ENCODE measurements around the gene CPAMD8. TPM values are rescaled to one million over a fixed set of nuclear protein-coding genes. Genes with fewer than 3 reads are reported as not detected.

The CPAMD8 gene
- total RNA-seq (2014; rRNA removed) = 0.11 TPM in 1 of 2 replicates, not detected in the other
- 0.09 TPM for polyA plus RNA-seq (2012)

DNA sequence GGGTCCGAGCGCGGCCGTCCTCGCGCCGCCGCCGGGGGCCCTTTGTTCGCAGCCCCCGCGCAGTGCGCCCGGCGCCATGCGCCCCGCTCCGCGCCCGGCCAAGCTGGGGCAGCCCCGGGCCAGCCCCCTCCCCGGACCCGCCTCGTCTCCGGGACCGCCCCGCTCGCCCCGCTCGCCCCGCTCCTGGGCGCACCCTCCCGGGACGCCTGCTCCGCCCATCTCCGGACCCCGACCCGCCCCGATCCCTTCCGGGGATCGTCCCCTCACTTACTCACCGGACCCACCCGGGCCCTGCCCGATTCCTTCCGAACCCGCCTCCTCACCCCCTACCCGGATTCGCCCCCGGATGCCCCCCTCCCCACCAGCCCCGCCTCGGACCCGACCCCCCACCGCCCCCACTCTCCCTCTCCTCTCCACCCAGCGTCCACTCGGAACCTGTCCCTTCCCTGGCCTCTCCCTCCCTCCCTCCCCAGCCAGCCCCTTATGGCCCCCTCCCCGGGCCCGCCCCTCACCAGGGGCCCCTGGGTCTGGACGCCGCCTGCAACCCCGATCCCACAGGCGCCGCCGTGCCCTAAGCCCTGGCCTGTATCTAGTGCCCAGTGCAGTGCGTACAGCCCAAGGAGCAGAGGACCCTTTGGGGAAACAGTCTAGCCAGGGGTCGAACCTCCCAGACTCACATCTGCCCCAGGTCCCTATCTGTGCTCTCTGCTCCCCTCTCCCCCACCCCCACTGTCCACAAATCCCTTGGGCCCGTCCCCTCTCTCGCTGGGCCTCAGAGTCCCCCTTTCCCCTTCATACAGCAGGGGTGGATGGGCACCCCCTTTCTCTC, at the start of gene CPAMD8:
Gene CPAMD8, minus strand, starts transcription at position 105 of the 829 bp plus-strand sequence. CDS start 168 bp downstream, outside the sequence.
- DNase-seq (ENCODE audit: low read depth) = no peak

DNA sequence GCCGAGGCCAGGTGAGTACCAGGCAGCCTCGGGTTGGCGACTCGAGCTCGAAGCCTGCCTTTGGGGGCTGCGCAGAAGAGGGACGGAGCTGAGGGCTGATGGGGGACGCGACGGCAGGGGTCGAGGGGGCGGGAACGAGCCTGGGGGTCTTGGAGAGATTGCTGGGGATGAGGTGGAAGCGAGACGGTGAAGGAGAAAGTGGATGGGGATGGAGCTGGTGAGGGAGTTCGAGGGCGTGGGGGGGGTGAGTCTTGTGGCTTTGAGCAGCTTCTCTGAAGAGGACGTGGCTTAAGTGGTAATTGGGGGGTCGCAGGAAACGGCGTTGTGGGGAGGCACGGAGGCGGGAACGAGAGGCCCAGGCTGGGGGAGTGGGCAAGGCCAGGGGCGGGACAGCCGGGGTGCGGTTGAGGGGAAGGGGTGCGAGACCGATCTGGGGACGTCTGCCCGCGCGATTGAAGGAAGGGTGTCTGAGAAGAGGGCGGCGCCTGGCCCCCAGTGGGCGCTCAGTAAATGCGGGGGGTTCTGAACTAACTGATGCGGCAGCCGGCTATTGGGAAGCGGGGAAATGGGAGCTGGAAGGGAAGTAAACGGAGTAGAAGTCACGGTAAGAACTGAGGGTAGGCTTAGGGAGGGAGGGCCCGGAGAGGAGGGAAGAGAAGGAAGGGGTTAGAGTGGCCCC, 49.4 kb upstream of the CPAMD8 start:
- peak; percentile 22 for DNase-seq (ENCODE audit: low read depth)

DNA sequence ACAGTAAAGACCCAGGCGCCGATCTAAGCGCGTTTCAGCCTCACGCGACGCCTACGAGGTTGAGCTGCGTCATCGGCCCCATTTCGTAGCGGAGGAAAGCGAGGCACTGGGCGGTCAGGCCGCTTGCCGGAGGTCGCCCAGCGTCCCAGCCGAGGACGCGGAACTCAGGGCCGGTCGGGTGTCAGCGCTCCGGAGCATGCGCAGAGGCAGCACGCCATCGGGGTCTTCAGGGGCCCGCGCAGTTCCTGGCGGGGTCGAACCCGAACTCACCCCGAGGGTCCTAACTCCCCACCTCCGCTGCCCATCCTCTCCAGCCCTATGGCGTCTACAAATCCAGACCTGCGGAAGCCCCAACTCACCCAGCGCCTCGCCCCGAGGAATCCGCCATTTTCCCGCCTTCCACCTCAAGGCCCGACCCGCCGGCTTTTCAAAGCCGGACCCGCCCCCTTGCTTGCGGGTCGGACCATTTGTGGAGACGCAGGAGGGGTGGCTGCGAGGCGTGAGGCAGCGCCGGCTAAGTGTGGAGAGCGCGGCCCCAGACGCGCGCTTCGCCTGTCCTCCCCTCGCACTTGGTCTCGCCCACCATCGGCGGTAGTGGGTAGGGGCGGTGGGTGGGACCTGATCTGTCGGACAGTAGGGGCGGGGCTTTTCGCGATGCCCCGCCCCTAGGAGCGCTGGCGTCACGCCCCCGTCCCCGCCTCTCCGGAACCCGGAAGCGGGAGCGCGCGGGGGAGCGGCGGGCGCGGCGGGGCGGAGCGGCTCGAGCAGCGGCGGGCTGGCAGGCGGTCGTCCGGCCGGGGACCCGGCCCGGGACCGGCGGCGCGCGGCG, 48.6 kb upstream of the CPAMD8 start, which contains the start of the genes HAUS8 and MYO9B:
Gene HAUS8, minus strand, starts transcription at position 418 of the 829 bp plus-strand sequence. Its CDS starts 30 bp downstream, at position 388.
Gene MYO9B, plus strand, starts transcription at position 743 of the 829 bp plus-strand sequence. CDS start 25,941 bp downstream, outside the sequence.
- peak; percentile 99 for DNase-seq (ENCODE audit: low read depth)

DNA sequence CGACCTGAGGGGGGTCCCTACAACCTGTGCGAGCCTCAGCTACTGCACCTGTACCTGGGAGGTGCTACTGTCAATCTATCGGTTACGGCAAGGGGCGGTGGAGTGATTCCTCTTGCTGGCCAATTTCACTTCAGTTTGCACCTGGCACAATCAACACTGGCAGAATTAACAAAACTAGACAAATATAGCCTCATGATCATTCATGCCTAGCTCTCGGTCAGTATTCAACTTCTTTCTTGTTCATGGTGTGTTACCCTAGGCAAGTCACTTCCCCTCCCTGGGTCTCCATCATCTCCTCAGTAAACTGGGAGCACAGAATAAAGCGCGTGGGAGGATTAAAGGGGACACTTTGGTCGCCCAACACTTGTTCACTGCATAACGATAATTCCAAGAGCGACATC, 48.0 kb upstream of the CPAMD8 start:
- DNase-seq (ENCODE audit: low read depth) = no peak

DNA sequence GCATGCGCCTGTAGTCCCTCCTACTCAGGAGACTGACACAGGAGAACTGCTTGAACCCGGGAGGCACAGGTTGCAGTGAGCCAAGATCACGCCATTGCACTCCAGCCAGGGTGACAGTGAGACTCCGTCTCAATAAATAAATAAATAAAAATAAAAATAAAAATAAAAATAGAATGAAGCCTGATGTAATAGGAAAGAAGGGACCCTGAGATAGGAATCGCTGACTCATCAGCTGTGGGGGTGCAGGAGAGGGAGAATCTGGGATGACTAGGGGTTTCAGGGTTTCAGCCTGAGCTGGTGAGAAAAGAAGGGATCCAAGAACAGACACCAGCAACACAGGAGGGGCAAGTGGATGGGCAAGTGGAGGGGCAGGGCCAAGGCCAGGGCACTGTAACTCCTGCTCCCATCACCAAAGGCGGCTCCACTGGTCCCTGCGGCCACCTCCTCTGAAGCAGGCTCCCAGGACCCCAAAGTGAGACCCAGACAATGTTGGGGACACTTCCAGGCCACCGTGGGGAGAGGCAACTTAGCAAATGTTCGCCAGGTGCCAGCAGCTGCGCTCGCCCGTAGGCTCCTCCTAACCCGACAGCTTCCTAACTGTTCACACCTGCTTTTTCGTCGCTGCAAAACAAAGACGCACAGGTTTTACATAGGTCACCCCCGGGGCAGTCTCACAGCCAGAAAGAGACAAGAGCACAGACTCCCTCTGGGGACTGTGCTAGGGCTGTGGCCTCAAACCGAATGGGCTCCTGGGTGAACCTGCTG, 47.4 kb upstream of the CPAMD8 start:
- DNase-seq (ENCODE audit: low read depth) = no peak

DNA sequence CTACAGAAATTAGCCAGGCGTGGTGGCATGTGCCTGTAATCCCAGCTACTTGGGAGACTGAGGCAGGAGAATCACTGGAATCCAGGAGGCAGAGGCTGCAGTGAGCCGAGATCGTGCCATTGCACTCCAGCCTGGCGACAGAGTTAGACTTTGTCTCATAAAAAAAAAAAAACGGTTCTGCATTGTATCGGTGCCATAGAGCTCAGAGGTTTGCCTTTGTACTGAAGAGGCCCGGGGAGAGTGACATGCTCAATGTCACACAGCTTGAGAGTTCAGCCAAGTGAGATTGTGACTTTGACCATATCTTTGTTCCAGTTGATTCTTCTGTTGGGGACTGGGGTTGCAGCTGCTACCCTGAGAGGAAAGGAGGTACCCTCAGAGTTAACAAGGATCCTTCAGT, 44.3 kb upstream of the CPAMD8 start:
- no peak for DNase-seq (ENCODE audit: low read depth)

DNA sequence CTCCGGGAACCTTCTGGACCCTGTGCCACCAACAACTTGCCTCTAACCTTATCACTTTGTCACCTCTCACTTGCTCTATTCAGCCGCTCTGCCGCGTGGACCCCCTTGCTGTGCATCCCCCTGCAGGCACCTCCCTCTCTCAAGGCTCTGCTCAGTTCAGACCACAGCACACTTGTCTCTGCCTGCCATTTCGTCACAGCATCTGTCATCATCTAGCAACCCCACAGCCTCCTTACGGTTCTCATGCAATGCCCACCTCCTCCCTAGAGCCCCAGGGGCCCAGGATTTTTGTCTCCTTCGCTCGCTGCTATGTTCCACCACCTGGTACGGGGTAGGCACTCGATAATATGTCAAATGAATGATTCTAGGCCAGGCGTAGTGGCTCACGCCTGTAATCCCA, 43.8 kb upstream of the CPAMD8 start:
- DNase-seq (ENCODE audit: low read depth) = no peak

DNA sequence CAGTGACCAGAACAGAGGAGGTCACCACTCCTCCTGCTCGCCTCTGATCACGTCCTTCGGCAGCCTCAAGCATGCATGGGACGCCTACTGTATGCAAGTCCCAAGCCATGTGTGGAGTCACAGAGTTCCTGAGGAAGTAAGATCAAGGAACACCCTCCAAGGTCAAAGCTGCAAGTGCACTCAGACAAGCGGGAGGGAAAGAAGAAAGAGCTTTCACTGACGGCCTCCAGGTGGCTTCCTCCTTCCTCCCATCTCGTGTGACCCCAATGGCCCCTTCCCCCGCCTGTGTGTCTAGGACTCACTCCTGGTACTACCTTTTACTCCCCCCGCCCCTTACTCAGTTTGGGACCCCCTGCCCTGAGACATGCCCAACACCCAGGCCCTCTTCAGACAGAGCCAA, 42.6 kb upstream of the CPAMD8 start:
- no peak for DNase-seq (ENCODE audit: low read depth)

DNA sequence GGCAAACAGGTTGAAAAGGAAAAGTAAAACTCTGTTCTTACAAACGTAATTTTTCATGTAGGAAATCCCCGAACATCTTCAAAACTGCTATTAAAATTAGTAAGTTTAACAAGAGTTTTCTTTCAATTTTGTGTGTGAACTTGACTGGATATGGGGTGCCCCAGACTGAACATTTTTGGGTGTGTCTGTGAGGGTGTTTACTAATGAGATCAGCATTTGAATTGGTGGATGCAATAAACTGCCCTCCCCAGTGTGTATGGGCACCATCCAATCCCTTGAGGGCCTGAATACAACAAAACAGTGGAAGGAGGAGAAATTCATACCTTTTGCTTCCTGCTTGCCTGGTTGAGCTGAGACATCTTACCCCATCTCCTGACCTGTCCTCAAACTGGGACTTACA, 36.8 kb upstream of the CPAMD8 start:
- no peak for DNase-seq (ENCODE audit: low read depth)

DNA sequence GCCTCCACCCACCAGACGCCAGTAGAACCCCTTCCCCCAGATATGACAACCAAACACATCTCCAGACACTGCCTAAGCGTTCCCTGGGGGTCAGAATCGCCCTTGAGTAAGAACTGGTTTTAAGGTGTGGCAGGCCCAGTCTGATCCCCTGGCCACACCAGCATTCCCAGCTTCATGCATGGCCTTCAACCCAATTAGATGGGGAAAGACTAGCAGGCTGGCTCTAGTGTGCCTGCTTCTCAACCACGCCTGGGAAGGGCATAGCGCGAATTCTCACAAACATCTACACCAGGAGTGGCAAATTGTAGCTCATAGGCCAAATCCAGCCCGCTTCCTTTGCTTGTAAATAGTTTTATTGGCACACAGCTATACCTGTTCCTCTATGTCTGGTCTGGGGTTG, 35.1 kb upstream of the CPAMD8 start:
- no peak for DNase-seq (ENCODE audit: low read depth)

DNA sequence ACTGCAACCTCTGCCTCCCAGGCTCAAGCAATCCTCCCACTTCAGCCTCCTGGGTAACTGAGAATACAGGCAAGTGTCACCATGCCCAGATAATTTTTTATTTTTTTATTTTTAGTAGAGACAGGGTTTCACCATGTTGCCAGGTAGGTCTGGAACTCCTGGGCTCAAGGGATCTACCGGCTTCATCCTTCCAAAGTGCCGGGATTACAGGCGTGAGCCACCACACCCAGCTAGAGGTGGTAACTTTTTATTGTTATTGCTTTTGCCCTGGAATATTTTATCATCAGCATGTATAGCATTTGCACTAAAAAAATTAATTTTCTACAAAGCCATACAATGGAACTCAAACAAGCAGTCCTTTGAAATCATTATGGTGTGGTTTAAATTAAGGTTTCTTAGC, 34.6 kb upstream of the CPAMD8 start:
- no peak for DNase-seq (ENCODE audit: low read depth)

DNA sequence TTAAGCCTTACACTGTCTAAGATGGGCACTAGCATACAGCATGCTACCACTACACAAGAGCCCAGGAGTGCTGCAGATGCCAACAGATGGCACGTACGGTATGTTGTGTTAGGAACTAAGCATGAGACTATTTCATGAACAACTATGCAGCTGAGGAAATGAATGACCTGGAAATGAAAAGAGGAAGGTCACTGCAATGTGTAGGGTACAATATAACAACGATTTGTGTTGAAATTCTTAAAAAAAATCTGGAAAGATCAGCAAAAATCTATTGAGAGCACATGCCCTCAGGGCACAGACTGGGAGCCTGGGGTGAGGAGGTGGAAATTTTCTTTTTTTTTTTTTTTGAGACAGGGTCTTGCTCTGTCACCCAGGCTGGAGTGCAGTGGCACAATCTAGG, 34.2 kb upstream of the CPAMD8 start:
- DNase-seq (ENCODE audit: low read depth) = no peak

DNA sequence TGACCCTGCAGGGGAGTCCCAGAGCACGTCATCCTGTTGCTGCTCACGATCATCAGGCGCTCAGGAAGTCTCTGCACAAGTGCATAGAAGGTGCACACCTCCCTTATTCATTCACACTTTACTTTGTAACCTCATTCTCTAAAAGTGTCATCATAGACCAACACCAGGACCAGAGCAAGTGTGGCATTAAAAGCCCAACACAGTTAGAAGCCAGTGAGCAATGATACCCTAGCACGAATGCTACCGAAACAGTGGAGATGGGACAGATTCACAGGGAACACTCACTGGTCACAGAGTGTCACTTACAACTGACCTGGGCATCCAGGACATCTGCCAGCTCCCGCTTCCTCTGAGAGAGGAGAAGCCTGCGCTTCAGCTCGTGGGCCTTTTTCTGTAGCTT, 31.6 kb upstream of the CPAMD8 start:
- DNase-seq (ENCODE audit: low read depth) = peak; percentile 47

DNA sequence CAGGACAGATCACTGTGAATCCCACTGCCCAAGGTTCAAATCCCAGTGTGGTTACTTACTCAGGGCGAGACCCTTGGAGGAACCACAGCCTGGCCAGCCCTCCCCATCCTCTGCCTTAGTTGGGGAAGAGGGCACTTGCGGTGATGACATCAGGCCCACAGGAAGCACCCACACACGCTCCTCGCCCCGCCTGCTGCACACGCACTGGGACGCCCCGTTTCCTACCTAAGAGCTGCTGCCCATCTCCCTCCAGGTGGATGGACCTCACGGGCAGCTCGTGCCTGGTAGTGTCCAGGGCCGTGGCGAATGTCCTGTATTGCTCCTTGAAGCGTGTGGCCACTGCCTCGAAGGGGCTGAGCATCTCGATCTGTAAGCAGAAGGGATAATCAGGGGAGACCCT, 29.0 kb upstream of the CPAMD8 start:
- no peak for DNase-seq (ENCODE audit: low read depth)

DNA sequence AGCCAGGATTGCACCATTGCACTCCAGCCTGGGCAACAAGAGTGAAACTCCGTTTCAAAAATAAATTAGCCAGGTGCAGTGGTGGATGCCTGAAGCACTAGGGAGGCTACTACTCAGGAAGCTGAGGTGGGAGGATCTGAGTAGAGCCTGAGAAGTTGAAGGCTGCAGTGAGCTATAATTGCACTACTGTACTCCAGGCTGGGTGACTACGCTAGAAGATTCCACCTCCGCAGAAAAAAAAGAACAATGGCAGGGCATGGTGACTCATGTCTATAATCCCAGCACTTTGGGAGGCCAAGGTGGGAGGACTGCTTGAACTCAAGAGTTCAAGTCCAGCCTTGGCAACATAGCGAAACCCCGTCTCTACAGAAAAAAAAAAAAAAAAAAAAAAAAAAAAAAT, 28.1 kb upstream of the CPAMD8 start:
- DNase-seq (ENCODE audit: low read depth) = no peak

DNA sequence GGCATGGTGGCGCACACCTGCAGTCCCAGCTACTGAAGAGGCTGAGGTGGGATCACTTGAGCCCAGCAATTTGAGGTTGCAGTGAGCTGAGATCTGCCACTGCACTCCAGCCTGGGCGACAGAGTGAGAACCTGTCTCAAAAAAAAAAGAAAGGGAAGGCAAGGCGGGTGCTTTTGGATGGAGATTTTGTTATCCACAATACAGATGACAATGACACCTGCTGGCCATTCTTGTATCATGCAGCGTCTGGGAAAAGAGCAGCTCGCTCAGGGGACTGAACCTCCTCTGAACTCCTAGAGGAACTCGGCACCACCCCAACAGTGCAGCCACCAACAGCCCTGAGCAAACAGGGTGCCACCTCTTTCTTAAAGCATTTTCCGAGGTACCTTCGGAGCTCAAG, 25.8 kb upstream of the CPAMD8 start:
- DNase-seq (ENCODE audit: low read depth) = peak; percentile 28

DNA sequence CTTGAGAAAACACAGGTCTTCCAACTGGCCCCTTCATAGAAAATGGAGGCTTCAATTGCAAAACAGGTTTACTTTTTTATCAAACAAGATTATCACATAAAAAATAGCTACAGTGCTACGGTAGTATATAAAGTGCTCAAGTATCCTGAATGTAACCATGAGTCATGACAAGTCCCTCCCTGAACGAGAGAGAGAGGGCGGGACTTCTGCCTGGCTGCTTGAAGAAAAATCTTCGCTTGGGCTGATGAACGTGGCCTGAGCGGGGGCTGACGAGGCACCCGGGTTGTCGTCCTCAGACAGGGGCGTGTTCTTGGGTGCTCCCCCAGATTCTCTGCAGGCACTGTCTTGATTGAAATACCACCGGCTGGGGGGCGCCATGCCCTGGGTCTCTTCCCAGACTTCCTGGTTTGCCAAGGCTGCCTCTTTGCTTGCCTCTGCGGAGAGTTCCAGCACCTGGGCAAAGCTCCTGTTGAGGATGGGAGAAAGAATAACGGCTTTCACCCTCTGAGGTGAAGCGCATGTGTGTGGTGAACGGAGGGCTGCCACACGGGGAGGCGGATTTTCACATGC, 23.2 kb upstream of the CPAMD8 start:
- DNase-seq (ENCODE audit: low read depth) = peak; percentile 13

DNA sequence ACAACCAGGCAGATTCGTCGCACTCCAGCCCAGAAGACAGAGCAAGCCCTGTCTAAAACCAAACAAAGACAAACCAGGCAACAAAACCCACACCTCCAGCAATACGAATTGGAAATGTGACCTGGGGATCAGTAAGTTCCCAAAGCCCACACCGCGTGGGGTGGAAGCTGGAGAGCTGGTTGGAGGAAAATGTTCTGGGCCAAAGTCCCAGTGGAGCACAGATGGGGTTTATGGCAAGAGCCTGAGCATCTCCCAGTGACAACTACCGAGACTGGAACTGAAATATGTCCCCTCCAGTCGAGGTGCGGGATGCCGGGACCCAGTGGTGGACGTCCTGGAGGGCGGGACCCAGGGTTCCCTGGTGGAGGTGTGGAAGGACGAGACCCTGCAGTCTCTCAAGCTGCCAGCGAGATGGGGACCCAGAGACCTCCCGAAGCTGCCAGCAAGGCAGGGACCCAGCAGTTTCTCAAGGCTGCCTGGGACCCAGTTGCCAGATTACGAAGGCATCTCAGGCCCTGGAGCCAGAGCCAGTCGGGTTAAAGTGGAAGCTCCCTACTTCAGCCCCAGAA, 22.4 kb upstream of the CPAMD8 start:
- DNase-seq (ENCODE audit: low read depth) = no peak

DNA sequence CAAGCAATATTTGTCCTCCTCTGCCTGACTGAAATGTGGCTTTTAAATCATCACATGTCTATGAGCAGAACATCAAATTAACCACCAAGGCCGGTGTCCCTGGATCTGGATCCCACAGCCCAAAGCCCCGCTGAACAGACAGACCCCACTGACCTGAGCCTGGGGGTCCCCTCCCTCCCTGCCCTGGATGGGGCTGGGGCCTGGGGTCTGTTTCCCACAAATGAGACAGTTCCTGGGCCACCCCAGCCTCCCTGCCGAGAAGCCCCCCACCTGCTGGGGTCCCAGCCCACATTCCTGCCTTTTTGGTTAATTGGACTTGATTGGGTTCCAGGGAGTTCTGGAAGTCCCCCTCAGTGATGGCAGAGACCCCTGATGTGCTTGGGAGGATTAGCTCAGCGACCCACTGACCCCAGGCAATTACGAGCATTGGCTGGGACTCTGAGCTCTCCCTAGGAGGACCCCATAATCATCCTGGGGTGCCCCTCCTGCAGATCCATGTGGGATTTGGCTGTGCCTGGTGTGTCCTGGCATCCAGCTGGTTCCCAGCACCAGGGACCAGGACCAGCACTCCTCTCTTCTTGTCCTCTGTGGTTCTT, 19.4 kb upstream of the CPAMD8 start:
- DNase-seq (ENCODE audit: low read depth) = no peak

DNA sequence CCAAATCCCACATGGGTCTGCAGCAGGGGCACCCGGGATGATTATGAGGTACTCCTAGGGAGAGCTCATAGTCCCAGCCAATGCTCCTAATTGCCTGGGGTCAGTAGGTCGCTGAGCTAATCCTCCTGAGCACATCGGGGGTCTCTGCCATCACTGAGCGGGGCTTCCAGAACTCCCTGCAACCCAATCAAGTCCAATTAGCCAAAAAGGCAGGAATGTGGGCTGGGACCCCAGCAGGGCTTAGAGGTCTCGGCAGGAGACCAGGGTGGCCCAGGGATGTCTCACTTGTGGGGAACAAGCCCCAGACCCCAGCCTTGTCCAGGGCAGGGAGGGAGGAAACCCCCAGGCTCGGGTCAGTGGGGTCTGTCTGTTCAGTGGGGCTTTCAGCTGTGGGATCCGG, 17.1 kb upstream of the CPAMD8 start:
- DNase-seq (ENCODE audit: low read depth) = no peak

Data from LHCN-M2 (cell line).